BLaER1 treated with 17β-estradiol and CSF1 and Interleukin-3, amounts not matched to agents 10 nM and 100 nM (cell line): ENCODE results near the gene PLK5.
A peak's percentile ranks its signal among the peaks of the same experiment; 100 is the strongest.

Experiments used
- H3K27ac ChIP-seq, 11 experiments: shearing (Covaris generic); formaldehyde crosslinking; 2 replicates each; pipeline ENCODE4 v1.8.1; 2022
- H3K27me3 ChIP-seq, 11 experiments: shearing (Covaris generic); formaldehyde crosslinking; 2 replicates each; pipeline ENCODE4 v1.8.1; 2022
- H3K36me3 ChIP-seq, 11 experiments: shearing (Covaris generic); formaldehyde crosslinking; 2 replicates each; pipeline ENCODE4 v1.8.1; 2022
- H3K4me1 ChIP-seq, 10 experiments: shearing (Covaris generic); formaldehyde crosslinking; 2 replicates each; pipeline ENCODE4 v1.8.1; 2022
- H3K4me2 ChIP-seq, 11 experiments: shearing (Covaris generic); formaldehyde crosslinking; 2 replicates each; pipeline ENCODE4 v1.8.1; 2022
- H3K4me3 ChIP-seq, 10 experiments: shearing (Covaris generic); formaldehyde crosslinking; 2 replicates each; pipeline ENCODE4 v1.8.1; 2022
- H3K9ac ChIP-seq, 11 experiments: shearing (Covaris generic); formaldehyde crosslinking; 2 replicates each; pipeline ENCODE4 v1.8.1; 2022
- H3K9me3 ChIP-seq, 11 experiments: shearing (Covaris generic); formaldehyde crosslinking; replicated peaks in 1 of 11; 2 replicates each; pipeline ENCODE4 v1.8.1; 2022
- H4K20me1 ChIP-seq, 11 experiments: shearing (Covaris generic); formaldehyde crosslinking; 2 replicates each; pipeline ENCODE4 v1.8.1; 2022
- Cebpa-rat ChIP-seq, 11 experiments: shearing (Covaris generic); IDR thresholded peaks; 2 replicates each; pipeline ENCODE4 v1.8.1; 2022

PLK5 gene

GRCh38 chr19:1582201-1582600 lies 58.3 kb downstream of the PLK5 start:
- H3K27ac ChIP-seq, result no peak overlapping the region
- TF ChIP-seq Cebpa-rat (IDR thresholded peaks at IDR 0.05), result no peak

GRCh38 chr19:1584500-1585242 lies 60.8 kb downstream of the PLK5 start:
- H3K4me1 ChIP-seq, result peaks cover 3 to 18% (median 6%) of the 10 kb centered on the region in 10 experiments; a peak in 19 of 20 replicates
- no peaks in the 10 kb centered on the region for H3K27me3 ChIP-seq
- TF ChIP-seq Cebpa-rat (IDR thresholded peaks at IDR 0.05), result no peak
- H3K4me3 ChIP-seq, result no peak overlapping the region
- H3K36me3 ChIP-seq, result peaks cover 63 to 100% (median 96%) of the 10 kb centered on the region in 11 experiments
- H3K27ac ChIP-seq, result no peak overlapping the region
- no peak overlapping the region for H3K4me2 ChIP-seq
- peaks cover 4 to 100% (median 98%) of the 10 kb centered on the region in 11 experiments; a peak in 20 of 22 replicates for H4K20me1 ChIP-seq
- no peak overlapping the region for H3K9ac ChIP-seq
- no peaks in the 10 kb centered on the region for H3K9me3 ChIP-seq

More at GRCh38 chr19:1582201-1582600, 58.3 kb downstream of the PLK5 start:
- Histone ChIP-seq H3K4me2 (no peak overlapping the region), H3K4me3 (no peak overlapping the region), H3K27me3 (no peaks in the 10 kb centered on the region), H3K9me3 (no peaks in the 10 kb centered on the region), H4K20me1 (peaks cover 0 to 100% (median 98%) of the 10 kb centered on the region in 11 experiments; a peak in 20 of 22 replicates), H3K36me3 (peaks cover 84 to 100% (median 100%) of the 10 kb centered on the region in 11 experiments), H3K4me1 (0 out of 20 replicates have a peak, but pooled peaks cover 0 to under 1% (median 0%) of the 10 kb centered on the region in 10 experiments), H3K9ac (peak overlapping the region in 2 of 11 experiments; percentile 4 to 16; a peak in 2 of 22 replicates)

- no peak overlapping the region for H3K9ac ChIP-seq
- no peak overlapping the region for H3K4me3 ChIP-seq
- no peaks in the 10 kb centered on the region for H3K27me3 ChIP-seq
- peaks cover 58 to 100% (median 96%) of the 10 kb centered on the region in 11 experiments for H3K36me3 ChIP-seq
- H4K20me1 ChIP-seq, result peaks cover 9 to 100% (median 98%) of the 10 kb centered on the region in 11 experiments; a peak in 20 of 22 replicates
- H3K9me3 ChIP-seq, result no peaks in the 10 kb centered on the region
- H3K4me2 ChIP-seq, result no peak overlapping the region
- no peak overlapping the region for H3K27ac ChIP-seq
- H3K4me1 ChIP-seq, result peaks cover 9 to 24% (median 12%) of the 10 kb centered on the region in 10 experiments
- TF ChIP-seq Cebpa-rat (IDR thresholded peaks at IDR 0.05), result no peak
Observed at GRCh38 chr19:1585243-1585580, 61.3 kb downstream of the PLK5 start.
